SIG-M5 (cell line): Measurements from ENCODE around the gene ZNF213.
"Not testable (repeated sequence)": the region's sequence is repeated elsewhere in the genome, so short reads cannot be mapped to it uniquely, and the experiment has no call there.

ENCODE experiments used
- DNase-seq: peaks from one replicate; lab custom pipeline; 2025; lab: John Stamatoyannopoulos, UW

Gene ZNF213

GRCh38 chr16:3170440-3171180 is 35.8 kb downstream of the ZNF213 start:
- no peak for DNase-seq

GRCh38 chr16:3171181-3171854 is 36.5 kb downstream of the ZNF213 start:
- DNase-seq, result no peak

GRCh38 chr16:3171855-3172593 is 37.2 kb downstream of the ZNF213 start:
- DNase-seq, result no peak

- DNase-seq, result no peak
Observed at GRCh38 chr16:3173892-3174617, 39.2 kb downstream of the ZNF213 start.

- no peak for DNase-seq
Observed at GRCh38 chr16:3174618-3175148, 39.9 kb downstream of the ZNF213 start.

GRCh38 chr16:3175157-3176093 is 40.6 kb downstream of the ZNF213 start:
- no peak for DNase-seq

- no peak for DNase-seq
Observed at GRCh38 chr16:3179651-3180050, 44.8 kb downstream of the ZNF213 start.

GRCh38 chr16:3180445-3180878 is 45.6 kb downstream of the ZNF213 start:
- no peak for DNase-seq

GRCh38 chr16:3182293-3182607 is 47.4 kb downstream of the ZNF213 start:
- not testable (repeated sequence) for DNase-seq

GRCh38 chr16:3182608-3183444 is 48.0 kb downstream of the ZNF213 start:
- DNase-seq, result no peak

GRCh38 chr16:3183445-3184139 is 48.8 kb downstream of the ZNF213 start:
- no peak for DNase-seq

- no peak for DNase-seq
Observed at GRCh38 chr16:3186946-3187690, 52.3 kb downstream of the ZNF213 start.

GRCh38 chr16:3187798-3188674 is 53.2 kb downstream of the ZNF213 start, which contains the start of gene OR1F1:
Gene OR1F1 (plus strand): TSS chr16:3188204.
- no peak for DNase-seq

- no peak for DNase-seq
Observed at GRCh38 chr16:3188675-3188924, 53.8 kb downstream of the ZNF213 start.

- no peak for DNase-seq
Observed at GRCh38 chr16:3188925-3189825, 54.3 kb downstream of the ZNF213 start.

GRCh38 chr16:3189869-3190268 is 55.0 kb downstream of the ZNF213 start:
- DNase-seq, result no peak

GRCh38 chr16:3190949-3191353 is 56.1 kb downstream of the ZNF213 start:
- DNase-seq, result no peak
